ENCODE measurements around the gene KCNJ12. TPM values are rescaled to one million over a fixed set of nuclear protein-coding genes. Genes with fewer than 3 reads are reported as not detected.
"Not testable (repeated sequence)": the region's sequence is repeated elsewhere in the genome, so short reads cannot be mapped to it uniquely, and the experiment has no call there.

Gene KCNJ12
- polyA plus RNA-seq, 3 donors, result 6.8 to 7.2 (median 7.0) TPM

DNA sequence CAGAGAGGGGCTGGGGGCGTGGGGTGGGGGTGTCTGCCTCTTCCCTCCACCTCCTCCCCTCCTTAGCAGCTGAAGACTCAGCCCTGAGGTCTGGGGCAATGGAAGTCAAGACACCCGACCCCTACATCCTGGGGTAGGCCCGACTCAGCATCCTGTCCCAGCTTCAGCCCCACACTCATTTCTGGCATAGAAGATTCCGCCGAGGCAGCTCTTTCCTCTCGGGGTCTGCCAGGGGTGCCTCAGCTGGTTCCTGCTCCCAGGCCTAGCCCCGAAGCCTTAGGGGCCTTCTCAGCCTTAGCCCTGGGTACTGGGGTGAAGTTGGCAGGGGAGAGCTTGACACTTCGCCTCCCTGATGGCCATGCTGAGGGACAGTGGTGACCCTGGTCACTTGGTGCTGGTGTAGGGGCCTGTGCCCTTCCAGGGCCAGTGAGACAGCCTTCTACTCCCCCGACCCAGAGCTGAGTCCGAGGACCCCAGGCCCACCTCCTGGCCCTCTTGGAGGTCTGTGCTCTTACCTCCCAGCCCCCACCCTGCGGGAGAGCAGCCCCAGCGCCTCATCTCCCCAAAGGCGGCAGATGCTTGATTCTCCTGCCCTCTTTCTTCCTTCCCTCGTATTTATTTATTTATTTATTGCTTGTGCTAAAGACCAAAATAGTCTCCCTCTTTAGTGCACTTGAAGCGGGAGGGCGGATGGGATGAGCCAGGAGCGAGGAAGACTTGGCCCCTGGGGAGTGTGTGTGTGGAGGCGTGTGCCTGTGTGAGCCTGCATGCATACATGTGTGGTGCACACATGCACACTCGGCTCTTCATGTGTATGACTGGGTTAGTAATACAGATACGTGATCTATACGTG, 42.5 kb downstream of the KCNJ12 start:
- no peak for DNase-seq

GRCh38 chr17:21419299-21420239, 43.4 kb downstream of the KCNJ12 start:
- DNase-seq, result no peak

DNA sequence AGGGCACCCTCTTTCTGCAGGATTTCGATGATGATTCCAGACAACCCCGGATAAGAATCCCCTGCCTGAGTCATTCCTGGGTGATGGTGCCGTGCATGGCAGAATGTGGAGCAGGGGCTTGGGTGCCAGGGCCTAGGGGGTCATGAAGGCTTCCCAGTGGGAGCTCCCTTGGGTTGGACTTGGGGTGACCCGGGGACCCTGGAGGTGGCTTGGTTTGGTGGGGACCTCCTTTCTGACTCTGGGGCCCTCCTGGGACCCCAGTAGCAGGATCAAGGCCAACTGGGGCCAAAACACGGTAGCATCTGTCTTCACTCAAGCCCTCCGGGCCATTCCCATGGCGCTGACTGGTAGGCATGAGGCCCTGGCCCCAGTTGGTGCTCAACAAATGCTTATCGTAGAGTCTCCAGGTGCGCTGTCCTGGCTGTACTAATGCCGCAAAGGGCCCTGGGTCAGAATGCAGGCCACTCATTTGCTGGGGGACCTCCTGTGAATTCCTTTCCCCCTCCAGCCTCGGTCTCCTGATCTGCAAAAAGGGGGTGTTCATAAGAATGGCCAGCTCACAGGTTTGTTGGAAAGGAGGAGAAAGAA, 44.4 kb downstream of the KCNJ12 start:
- not testable (repeated sequence) for DNase-seq

- not testable (repeated sequence) for DNase-seq
These were observed 45.5 kb downstream of the KCNJ12 start for GRCh38 chr17:21421421-21422310.

DNA sequence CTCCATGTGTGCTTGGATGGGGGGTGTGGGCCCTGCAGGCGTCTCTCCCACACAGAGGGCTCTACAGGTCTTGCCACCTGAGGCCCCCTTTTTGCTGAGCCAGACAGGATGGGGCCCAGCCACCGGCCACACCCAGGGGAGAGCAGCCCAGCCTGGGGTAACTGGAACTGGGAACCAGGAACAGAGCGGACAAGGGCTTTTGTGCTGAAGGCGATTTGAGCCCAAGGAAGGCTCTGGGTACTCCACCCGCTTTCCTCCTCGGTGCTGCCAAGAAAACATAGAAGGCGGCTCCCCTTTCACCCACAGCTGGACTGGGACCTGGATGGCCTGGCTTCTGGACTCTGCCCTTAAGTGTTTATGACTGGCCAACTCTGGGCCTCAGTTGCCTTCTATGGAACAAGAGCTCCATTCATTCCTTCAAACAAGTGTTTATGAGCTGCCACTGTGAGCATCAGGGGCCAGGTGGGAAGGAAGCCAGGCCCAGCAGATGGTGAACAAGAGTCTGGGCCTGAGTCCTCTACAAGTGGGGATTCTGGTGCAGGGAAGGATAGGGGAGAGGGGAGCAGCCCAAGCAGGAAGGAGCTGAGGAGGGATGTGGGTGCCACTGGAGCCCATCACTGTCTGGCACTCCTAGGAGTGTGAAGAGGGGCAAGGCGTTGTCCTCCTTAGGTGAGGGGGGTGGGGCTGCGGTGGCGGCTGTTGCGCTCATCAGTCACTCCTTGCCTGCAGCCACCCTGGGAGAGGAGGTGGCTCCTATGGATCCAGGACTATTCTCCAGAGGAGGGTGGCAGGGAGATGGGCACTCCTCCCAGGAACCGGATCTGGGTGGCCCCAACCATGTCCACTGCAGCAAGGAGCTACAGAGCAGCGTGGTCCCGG, 46.4 kb downstream of the KCNJ12 start:
- not testable (repeated sequence) for DNase-seq

DNA sequence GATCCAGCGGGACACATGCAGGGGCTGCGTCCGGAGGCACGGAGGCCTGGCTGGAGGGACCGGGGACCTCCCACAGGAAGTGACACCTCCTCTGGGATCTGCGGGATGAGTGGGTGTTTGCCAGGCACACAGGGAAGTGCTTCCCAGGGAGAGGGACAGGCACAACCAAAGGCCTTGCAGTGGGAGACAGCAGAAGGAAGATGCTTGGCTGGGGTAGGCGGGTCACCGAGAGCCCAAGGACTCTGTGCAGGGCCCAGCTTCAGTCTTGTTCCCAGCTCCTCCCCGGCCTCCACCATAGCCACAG, 47.0 kb downstream of the KCNJ12 start:
- not testable (repeated sequence) for DNase-seq

DNA sequence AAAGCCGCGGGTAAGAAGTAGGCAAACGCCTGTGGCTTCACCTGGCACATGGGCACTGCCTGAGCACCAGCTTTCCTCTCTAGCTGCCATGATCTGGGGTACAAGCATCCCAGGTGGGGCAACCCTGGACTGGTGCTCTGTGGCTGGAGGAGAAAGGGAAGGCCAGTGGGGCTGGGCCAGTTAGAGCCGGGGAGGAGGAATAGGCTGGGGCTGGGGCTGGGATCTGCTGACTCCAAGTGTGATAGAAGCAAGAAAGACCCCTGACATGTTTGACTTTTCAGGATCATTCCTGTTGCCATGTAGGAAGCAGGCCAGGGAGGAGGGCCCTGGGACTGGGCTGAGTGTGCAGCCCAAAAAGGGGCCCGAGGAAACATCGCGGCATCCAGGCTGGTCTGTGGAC, 48.5 kb downstream of the KCNJ12 start:
- not testable (repeated sequence) for DNase-seq

GRCh38 chr17:21425321-21425720, 49.2 kb downstream of the KCNJ12 start:
- DNase-seq, result no peak

- DNase-seq, result no peak
These were observed 49.6 kb downstream of the KCNJ12 start for GRCh38 chr17:21425736-21426135.

- not testable (repeated sequence) for DNase-seq
These were observed 50.1 kb downstream of the KCNJ12 start for GRCh38 chr17:21426246-21426645.

- not testable (repeated sequence) for DNase-seq
These were observed 50.7 kb downstream of the KCNJ12 start for GRCh38 chr17:21426876-21427275.

GRCh38 chr17:21427727-21428126, 51.6 kb downstream of the KCNJ12 start:
- not testable (repeated sequence) for DNase-seq

DNA sequence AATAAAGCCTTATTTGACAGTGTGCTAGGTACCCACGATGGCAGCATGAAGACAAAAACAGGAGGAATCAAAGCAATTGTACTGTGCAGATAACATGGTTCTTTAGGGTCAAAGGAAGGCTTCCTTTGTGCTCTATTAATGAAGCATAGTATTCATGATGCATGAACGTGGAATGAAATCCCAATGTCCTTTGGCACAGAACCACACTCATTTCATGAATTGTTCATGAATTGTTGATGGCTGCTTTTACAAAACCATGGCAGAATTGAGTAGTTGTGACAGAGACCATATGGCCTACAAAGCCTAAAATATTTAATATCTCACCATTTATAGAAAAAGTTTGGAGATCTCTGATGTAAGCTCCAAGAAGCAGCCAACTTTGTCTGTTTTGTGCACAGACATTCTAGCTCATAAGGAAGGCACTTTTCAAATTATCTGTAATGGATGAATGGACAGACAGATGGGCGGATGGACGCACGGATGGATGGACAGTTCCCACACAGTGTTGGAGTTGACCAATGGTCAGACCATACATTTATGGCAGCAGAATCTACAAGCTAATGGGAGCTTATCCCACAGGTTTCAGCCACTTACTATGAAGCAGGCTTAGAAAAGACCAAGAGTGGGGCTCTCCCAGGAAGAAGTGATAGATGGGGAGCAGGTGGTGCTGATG, 52.7 kb downstream of the KCNJ12 start:
- not testable (repeated sequence) for DNase-seq

DNA sequence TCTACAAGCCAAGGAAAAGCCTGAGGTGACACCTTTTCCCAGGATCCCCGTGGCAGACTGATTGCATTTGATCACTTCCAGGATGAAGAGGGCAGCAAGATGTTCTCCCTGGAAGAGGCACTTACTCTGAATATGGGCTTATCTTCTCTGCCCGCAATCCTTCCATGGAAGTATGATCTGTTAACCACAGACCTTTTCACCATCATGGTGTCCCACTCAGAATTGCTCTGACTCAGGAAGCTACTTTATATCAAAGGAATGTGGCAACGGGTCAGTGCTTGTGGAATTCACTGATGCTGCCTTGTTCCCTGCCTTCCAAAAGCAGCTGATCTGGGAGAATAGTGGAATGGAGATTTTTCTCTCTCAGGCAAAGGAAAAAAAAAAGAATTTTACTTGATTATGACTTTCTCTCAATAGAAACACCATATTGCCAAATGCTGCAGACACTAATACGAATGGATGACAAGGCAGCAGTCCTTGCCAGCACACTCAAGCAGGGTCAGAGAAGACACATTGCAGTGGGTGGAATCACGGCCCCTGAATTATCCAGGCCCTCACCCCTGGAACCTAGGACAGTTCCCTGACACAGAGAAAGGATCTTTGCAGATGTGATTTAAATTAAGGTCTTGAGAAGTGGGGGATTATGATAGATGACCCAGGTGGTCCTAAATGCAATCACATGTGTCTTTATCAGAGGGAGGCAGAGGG, 53.9 kb downstream of the KCNJ12 start:
- not testable (repeated sequence) for DNase-seq

DNA sequence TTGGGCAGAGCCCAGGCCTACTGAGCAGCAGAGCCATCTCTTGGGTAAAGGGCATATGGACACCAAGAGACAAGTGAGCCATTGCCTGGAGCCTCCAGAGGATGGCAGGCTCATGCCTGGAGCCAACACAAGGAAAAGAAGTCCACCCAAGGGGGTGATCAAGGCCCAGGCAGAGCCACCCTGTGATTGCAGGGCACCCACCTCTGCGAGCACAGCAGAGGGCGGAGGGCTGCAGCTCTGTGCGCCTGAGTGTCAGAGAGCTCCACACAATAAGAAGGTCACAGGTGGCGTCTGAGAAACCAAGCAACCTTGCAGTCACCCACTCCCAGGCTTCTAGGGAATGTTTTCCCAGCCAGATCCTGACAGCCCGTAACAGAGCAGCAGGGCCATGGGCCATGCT, 57.8 kb downstream of the KCNJ12 start:
- not testable (repeated sequence) for DNase-seq

DNA sequence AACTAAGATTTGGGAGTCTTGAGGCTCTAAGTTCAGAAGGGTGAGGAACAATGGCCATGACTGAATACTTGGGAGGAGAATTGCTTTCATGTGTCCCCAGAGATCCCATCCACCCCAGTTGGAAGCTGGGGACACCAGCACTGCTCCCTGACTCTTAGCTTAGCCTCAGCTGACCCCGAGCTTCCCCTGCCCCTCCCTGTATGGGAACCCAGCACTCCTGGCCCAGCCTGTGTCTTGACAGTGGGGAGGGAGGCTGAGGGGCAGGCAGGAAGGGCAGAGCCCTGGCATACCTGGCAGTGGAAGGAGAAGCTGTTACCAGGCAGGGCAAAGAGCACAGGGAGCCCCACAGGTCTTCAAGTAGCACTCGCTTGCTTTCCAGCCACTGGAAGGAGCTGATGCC, 58.8 kb downstream of the KCNJ12 start:
- not testable (repeated sequence) for DNase-seq

DNA sequence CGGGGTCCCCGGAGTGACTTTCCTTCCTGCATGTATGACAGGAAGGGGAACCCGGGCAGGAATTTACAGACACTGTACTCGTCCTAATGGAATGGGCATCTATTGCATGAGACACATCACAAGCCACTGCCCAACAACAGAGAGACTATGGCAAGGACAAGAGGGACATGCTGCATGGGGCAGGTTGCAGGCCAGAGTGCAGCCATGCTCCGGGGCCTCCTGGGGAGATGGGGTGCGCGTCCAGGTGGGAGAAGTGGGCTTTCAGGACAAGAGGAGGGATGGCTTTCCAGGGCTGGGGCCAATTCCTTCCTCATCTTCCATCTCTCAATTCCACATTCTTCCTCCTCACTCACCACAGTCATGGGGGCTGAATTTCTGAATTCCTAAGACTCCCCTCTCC, 60.3 kb downstream of the KCNJ12 start:
- not testable (repeated sequence) for DNase-seq

DNA sequence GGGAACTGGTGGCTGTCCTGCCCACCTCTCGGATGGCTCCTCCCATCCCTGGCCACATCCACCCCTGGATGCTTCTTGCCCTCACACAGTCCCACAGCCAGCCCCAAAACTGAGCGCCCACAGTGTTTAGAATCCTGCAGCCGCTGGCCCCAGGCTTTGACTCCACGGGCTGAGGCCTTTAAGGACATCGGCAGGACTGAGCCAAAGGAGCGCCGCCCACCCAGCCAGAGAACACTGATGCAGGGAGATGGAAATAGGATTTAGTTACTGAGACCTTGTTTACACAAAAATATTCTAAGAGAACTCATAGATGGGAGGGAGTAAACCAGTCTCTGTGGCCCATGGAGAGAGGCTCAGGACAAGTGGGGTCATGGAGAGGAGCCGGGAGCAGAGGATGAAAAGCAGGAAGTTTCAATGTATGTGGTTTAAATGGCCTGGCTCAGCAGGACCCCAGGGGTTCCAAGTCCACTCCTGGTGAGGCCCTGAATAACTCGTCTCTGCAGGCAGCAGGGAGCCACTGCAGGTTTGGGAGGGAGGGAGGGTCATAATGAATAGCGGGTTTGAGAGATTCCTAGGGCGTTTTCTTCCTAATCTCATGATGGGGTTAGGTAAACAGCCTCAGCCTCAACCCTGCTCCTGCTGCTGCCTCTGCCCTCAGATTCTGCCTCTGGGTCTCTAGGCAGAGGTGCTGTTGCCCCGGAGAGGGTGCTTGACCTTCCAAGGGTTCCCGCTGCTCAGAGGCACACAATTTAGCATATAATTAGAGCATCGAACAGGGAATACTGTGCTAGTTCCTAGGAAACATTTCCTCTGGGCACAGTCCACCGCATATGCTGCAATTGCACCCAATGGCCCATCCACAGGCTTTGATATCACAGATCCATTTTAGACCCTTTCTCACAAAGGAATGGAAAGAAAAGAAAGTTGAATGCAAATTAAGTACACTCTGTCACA, 61.0 kb downstream of the KCNJ12 start:
- DNase-seq, result not testable (repeated sequence)
